HG02938 (cell line): Measurements from ENCODE around the gene RSBN1.
"Not testable (repeated sequence)": the region's sequence is repeated elsewhere in the genome, so short reads cannot be mapped to it uniquely, and the experiment has no call there.

Experiments
- ATAC-seq: cut with Tn5 transposase; IDR thresholded peaks from one replicate; pipeline ENCODE4 v1.9.1; 2021; ENCODE audit warnings: mild to moderate bottlenecking, moderate library complexity; ENCODE audit not compliant: unreplicated experiment

Gene RSBN1

DNA sequence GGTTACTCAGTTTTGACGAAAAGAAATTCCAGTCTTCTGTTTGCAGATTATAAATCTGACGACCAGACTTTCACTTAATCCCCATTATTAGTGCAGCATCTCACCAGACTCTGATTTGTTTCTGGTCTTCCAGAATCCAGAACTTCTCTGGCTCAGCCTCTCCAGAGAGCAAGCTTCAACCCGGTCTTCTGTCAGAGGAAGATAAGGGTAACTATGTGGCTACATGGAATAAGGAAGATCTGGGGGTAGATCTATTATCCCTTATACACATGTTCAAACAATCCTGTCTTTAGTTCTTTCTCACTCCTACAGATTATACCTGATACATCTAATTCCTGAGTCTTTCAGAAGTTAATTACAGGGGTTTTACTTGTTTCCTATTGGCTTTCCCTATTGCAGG is 62.9 kb downstream of the RSBN1 start:
- ATAC-seq: no peak

DNA sequence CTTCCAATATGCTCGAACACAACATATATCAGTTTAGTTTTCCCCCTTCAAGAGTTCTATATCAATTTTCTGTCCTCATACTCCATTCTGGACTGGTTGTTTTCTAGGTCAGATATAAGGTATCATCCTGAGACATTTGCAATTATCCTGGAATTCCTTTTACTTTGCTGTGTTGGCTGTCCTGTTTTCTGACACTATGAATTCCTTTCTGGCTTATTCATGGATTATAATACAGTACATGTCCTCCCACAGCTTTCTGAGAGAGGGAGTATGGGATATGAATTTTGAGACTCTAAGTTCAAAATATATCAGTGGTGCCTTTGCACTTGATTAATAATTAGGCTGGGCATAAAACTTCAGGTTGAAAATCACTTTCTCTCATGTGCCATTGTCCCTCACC is 64.9 kb downstream of the RSBN1 start:
- ATAC-seq: no peak

DNA sequence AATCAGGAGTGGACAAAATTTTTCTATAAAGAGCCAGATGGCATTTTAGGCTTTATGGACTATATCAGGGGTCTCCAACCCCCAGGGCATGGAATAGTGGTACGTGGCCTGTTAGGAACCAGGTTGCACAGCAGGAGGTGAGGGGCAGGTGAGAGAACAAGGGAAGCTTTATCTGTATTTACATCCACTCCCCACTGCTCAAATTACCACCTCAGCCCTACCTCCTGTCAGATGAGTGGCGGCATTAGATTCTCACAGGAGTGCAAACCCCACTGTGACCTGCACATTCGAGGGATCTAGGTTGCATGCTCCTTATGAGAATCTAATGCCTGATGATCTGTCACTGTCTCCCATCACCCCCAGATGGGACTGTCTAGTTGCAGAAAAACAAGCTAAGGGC is 66.9 kb downstream of the RSBN1 start:
- ATAC-seq: no peak

DNA sequence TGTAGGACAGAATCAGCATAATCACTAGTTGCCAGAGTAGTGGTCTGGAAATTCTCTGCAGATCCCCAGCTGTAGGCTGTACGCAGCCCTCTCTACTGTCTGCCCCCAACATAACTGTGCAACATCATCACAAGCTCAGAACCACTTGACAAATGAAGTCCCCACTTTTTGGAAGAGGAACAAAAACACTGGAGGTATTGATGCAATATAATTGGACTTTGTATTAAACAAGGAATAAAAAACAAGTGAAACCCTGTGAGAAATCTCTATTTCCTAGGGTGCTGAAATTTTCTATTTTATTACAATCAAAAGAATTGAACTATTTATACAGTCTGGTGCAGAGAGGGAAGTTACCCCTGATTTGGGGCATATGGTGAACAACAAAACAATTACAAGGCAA is 68.2 kb downstream of the RSBN1 start:
- no peak for ATAC-seq

DNA sequence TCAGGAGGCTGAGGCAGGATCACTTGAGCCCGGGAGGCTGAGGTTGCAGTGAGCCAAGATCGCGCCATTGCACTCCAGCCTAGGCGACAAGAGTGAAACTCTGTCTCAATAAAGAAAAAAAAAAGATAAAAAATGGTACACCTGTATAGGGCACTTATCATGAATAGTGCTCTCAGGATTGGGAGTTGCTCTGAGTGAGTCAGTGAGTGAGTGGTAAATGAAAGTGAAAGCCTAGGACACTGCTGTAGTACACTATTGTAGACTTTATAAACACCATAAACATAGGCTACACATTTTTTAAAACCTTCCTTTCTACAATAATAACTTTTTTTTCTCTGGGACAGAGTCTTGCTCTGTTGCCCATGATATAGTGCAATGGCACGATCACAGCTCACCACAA is 69.8 kb downstream of the RSBN1 start:
- no peak for ATAC-seq

DNA sequence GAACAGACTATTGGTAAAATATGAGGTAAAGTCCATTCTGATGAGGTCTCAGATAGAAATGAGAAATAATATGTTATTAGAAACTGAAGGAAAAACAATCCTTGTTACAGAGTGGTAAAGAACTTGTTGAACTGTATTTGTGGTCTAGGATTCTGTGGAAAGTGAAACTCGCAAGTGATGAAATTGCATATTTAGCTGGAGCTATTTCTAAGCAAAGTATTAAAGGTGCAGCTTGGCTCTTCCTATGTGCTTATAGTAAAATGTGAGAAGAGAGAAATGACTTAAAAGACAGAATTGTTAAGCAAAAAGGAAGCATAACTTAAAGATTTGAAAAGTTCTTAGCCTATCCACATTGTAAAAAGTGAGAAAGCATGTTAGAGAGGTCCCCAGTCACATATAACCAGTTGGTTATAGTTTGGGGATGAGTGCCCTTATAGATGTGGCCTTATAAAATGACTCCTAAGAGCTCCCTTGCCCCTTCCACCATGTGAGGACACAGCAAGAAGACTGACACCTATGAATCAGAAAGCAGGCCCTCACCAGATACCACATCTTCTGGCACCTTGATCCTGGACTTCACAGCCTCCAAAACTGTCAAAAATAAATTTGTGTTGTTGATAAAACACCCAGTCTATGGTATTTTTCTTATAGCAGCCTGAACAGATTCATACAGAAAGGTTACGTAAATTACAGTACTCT is 77.8 kb downstream of the RSBN1 start:
- ATAC-seq: no peak

DNA sequence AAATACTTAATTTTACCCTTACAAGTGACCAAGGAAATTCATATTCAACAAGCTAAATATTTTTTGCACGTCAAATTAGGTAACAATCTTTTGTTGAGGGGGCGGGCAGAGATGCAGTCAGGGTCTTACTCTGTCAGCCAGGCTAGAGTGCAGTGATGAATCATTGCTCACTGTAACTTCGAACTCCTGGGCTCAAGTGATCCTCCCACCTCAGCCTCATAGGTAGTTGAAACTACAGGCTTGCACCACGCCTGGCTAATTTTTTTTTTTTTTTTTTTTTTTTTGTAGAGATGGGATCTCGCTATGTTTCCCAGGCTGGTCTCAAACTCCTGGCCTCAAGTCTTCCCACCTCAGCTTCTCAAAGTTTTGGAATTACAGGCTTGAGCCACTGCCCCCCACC is 79.5 kb downstream of the RSBN1 start:
- no peak for ATAC-seq

DNA sequence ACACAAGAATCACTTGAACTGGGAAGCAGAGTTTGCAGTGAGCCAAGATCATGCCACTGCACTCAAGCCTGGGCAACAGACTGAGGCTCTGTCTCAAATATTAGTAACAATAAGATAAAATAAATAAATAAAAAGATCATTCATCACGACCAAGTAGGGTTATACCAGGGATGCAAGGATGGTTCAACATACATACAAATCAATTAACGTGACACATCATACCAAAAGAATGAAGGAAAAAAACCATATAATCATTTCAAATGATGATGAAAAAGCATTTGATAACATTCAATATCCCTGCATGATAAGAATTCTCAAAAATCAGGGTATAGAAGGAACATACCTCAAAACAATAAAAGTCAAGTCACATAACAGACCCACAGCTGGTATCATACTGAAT is 91.3 kb downstream of the RSBN1 start:
- ATAC-seq: no peak

DNA sequence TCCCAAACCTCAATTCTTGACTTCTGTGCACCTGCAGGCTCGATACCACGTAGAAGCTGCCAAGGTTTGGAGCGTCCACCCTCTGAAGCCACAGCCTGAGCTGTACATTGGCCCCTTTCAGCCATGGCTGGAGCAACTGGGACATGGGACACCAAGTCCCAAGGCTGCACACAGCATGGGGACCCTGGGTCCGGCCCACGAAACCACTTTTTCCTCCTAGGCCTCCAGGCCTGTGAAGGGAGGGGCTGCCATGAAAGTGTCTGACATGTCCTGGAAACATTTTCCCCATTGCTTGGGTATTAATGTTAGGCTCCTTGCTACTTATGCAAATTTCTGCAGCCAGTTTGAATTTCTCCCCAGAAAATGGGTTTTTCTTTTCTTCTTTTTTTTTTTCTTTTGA is 93.7 kb downstream of the RSBN1 start:
- not testable (repeated sequence) for ATAC-seq

DNA sequence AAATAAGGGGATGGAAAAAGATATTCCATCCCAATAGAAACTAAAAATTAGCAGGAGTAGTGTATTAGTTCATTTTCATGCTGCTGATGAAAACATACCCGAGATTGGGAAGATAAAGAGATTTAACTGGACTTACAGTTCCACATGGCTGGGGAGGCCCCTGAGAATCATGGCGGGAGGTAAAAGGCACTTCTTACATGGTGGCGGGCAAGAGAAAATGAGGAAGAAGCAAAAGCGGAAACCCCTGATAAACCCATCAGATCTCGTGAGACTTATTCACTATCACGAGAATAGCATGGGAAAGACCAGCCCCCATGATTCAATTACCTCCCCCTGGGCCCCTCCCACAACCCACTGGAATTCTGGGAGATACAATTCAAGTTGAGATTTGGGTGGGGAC is 94.8 kb downstream of the RSBN1 start:
- not testable (repeated sequence) for ATAC-seq

DNA sequence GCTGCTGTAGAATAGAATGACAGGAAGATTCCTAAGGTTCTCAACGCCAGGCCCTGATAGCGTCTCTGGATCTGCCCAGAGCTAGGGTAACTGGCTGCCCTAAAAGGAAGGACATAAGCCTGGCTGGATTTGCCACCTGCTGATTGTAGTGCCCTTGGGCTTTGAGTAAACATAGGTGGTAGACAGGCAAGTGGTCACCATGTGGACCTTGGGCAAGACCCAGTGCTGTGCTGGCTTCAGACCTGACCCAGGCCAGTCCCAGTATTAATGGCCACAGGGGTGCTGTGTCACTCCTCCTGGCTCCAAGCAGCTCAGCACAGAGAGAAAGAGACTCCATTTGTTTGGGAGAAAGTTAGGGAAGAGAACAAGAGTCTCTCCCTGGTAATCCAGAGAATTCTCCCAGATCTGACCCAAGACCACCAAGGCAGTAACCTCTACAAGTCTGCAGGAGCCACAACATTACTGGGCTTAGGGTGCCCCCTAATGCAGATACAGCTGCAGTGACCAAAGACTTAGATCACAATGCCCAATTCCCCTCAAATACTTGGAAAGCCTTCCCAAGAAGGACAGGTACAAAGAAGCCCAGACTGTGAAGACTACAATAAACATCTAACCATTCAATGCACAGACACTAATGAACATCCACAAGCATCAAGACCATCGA is 97.5 kb downstream of the RSBN1 start:
- ATAC-seq: no peak
